Vagina (tissue), 2 donors: ENCODE results near the gene OR52N5.

Source experiments
- CTCF ChIP-seq, 3 experiments: fragments of 450-650 bp in 2 of 3; fragments of 200-600 bp in 1 of 3; sonication (generic) in 1 of 3; IDR thresholded peaks; one replicate each; pipeline ENCODE4 v1.5.1; 2017 to 2019; ENCODE audit warnings: antibody characterized with exemption in 3 of 3, mild to moderate bottlenecking in 2 of 3, moderate library complexity in 2 of 3
- POLR2A ChIP-seq, 2 donors: fragments of 450-650 bp; IDR thresholded peaks; one replicate each; pipeline ENCODE4 v1.6.1; 2017; ENCODE audit warnings: antibody characterized with exemption in 2 of 2, mild to moderate bottlenecking in 2 of 2, moderate library complexity in 2 of 2
- POLR2AphosphoS5 ChIP-seq, 2 donors: sonication (generic); formaldehyde crosslinking; IDR thresholded peaks; one replicate each; pipeline ENCODE4 v1.9.0; 2017; ENCODE audit warnings: antibody characterized with exemption in 2 of 2, mild to moderate bottlenecking in 2 of 2, low read depth in 1 of 2; ENCODE audit not compliant: insufficient read depth in 1 of 2

- TF ChIP-seq CTCF (IDR thresholded peaks at IDR 0.05) (no peak), POLR2A (IDR thresholded peaks at IDR 0.05) (no peak), POLR2AphosphoS5 (IDR thresholded peaks at IDR 0.05; ENCODE audit: insufficient read depth in 1 of 2, low read depth in 1 of 2) (no peak)
Measured at GRCh38 chr11:5737670-5738392, 45.3 kb downstream of the OR52N5 start.
